Neuronal stem cell (in vitro differentiated cells): ENCODE data around the gene WNT3A.
A peak's percentile ranks its signal among the peaks of the same experiment; 100 is the strongest.

Experiments
- DNase-seq: peaks from one replicate; pipeline ENCODE4 v3.0.0-alpha.2; 2013; ENCODE audit warnings: low spot score
- H2AFZ ChIP-seq: one replicate; pipeline ENCODE4 v1.6.1; 2013; ENCODE audit warnings: mild to moderate bottlenecking, low read length, inconsistent platforms
- H2AK5ac ChIP-seq: 2 replicates; pipeline ENCODE4 v1.6.1; 2013; ENCODE audit warnings: low read depth, mild to moderate bottlenecking, inconsistent platforms, low read length, moderate library complexity, mixed read lengths
- H2BK120ac ChIP-seq: 2 replicates; pipeline ENCODE4 v1.6.1; 2013; ENCODE audit warnings: low read depth, mild to moderate bottlenecking, inconsistent platforms, low read length, moderate library complexity, mixed read lengths
- H2BK12ac ChIP-seq: one replicate; pipeline ENCODE4 v1.6.1; 2013; ENCODE audit warnings: low read length, inconsistent platforms
- H2BK15ac ChIP-seq: 2 replicates; pipeline ENCODE4 v1.6.1; 2013; ENCODE audit warnings: mild to moderate bottlenecking, low read length, inconsistent platforms, mixed read lengths
- H2BK5ac ChIP-seq: one replicate; pipeline ENCODE4 v1.6.1; 2013; ENCODE audit warnings: inconsistent platforms, mild to moderate bottlenecking, low read length, moderate library complexity
- H3K14ac ChIP-seq: one replicate; pipeline ENCODE4 v1.6.1; 2013; ENCODE audit warnings: low read length, inconsistent platforms
- H3K18ac ChIP-seq: 2 replicates; pipeline ENCODE4 v1.6.1; 2013; ENCODE audit warnings: low read length, inconsistent platforms
- H3K23ac ChIP-seq: 2 replicates; pipeline ENCODE4 v1.6.1; 2013; ENCODE audit warnings: low read depth, mild to moderate bottlenecking, mixed read lengths, low read length, inconsistent platforms; ENCODE audit not compliant: poor library complexity
- H3K27ac ChIP-seq: replicated peaks from 3 replicates; pipeline ENCODE4 v1.5.1; 2013; ENCODE audit warnings: low read length, inconsistent platforms
- H3K27me3 ChIP-seq, 3 experiments: 2 replicates each; pipeline ENCODE4 v1.6.1; 2013; ENCODE audit warnings: low read length in 3 of 3, mild to moderate bottlenecking in 2 of 3, inconsistent platforms in 1 of 3, low read depth in 1 of 3, mixed read lengths in 1 of 3, moderate library complexity in 1 of 3; ENCODE audit not compliant: control insufficient read depth in 3 of 3, insufficient read depth in 3 of 3
- H3K36me3 ChIP-seq, 2 donors: replicated peaks in 1 of 2; 2 replicates each; pipeline ENCODE4 v1.6.1; 2013; ENCODE audit warnings: low read length in 2 of 2; ENCODE audit not compliant: control insufficient read depth in 2 of 2, insufficient read depth in 2 of 2
- H3K4ac ChIP-seq: 2 replicates; pipeline ENCODE4 v1.6.1; 2013; ENCODE audit warnings: inconsistent platforms, mild to moderate bottlenecking, low read length, moderate library complexity
- H3K4me1 ChIP-seq, 2 donors: 1 replicate in 1 of 2; 2 replicates in 1 of 2; pipeline ENCODE4 v1.6.1; 2013; ENCODE audit warnings: low read length in 2 of 2, low read depth in 1 of 2; ENCODE audit not compliant: control insufficient read depth in 2 of 2, insufficient read depth in 1 of 2
- H3K4me2 ChIP-seq: one replicate; pipeline ENCODE4 v1.6.1; 2013; ENCODE audit warnings: mild to moderate bottlenecking, low read length, inconsistent platforms; ENCODE audit not compliant: insufficient read depth, poor library complexity, severe bottlenecking
- H3K4me3 ChIP-seq, 2 donors: 2 replicates each; pipeline ENCODE4 v1.5.1; 2013; ENCODE audit warnings: low read length in 2 of 2, mild to moderate bottlenecking in 2 of 2, inconsistent platforms in 1 of 2, moderate library complexity in 1 of 2
- H3K79me1 ChIP-seq: one replicate; pipeline ENCODE4 v1.6.1; 2013; ENCODE audit warnings: low read depth, mild to moderate bottlenecking, inconsistent platforms, low read length, moderate library complexity
- H3K9ac ChIP-seq: one replicate; pipeline ENCODE4 v1.6.1; 2013; ENCODE audit warnings: mild to moderate bottlenecking, low read depth, low read length, inconsistent platforms; ENCODE audit not compliant: poor library complexity
- H3K9me3 ChIP-seq, 2 donors: replicated peaks in 1 of 2; 2 replicates each; pipeline versions ENCODE3 to v1.6.1; 2013; ENCODE audit warnings: low read length in 2 of 2, mild to moderate bottlenecking in 2 of 2, inconsistent platforms in 1 of 2, low read depth in 1 of 2, mixed read lengths in 1 of 2, moderate library complexity in 1 of 2; ENCODE audit not compliant: control insufficient read depth in 2 of 2, insufficient read depth in 1 of 2
- H4K8ac ChIP-seq: one replicate; pipeline ENCODE4 v1.6.1; 2013; ENCODE audit warnings: low read depth, mild to moderate bottlenecking, inconsistent platforms, low read length, moderate library complexity
- H4K91ac ChIP-seq: one replicate; pipeline ENCODE4 v1.6.1; 2013; ENCODE audit warnings: low read length, low read depth, mild to moderate bottlenecking, inconsistent platforms; ENCODE audit not compliant: poor library complexity
- WGBS, 2 donors: extraction: QIAGEN DNeasy Blood & Tissue Kit; methylation state at CpG; one replicate each; pipeline ENCODE4 v1.1.7; 2013; ENCODE audit warnings: missing lambda C conversion rate in 2 of 2, mixed read lengths in 1 of 2; ENCODE audit not compliant: insufficient read length in 2 of 2, insufficient replicate concordance in 1 of 2; ENCODE audit errors: extremely low coverage in 2 of 2; 5-methylcytosine and 5-hydroxymethylcytosine counted together

Gene WNT3A

GRCh38 chr1:228013935-228014930 lies 7.4 kb downstream of the WNT3A start:
- no peak overlapping the region for H3K14ac ChIP-seq
- H3K18ac ChIP-seq, result peak overlapping the region; percentile 19
- peak overlapping the region; percentile 67 for H2BK120ac ChIP-seq
- no peak overlapping the region for H3K4ac ChIP-seq
- H3K79me1 ChIP-seq, result no peaks in the 10 kb centered on the region
- WGBS, 2 donors, result no CpG with 5 or more reads among the region's 21 CpGs
- no peak overlapping the region for H3K23ac ChIP-seq
- H4K91ac ChIP-seq, result no peak overlapping the region
- no peak overlapping the region for H3K9ac ChIP-seq
- no peak overlapping the region for H4K8ac ChIP-seq
- H2BK15ac ChIP-seq, result no peak overlapping the region
- H3K36me3 ChIP-seq, result no peaks in the 10 kb centered on the region
- no peak overlapping the region for H3K4me3 ChIP-seq
- H3K4me2 ChIP-seq, result no peak overlapping the region
- no peak overlapping the region for H2BK5ac ChIP-seq
- DNase-seq, result no peak
- H3K9me3 ChIP-seq, result no peaks in the 10 kb centered on the region
- no peak overlapping the region for H3K27ac ChIP-seq
- H2AK5ac ChIP-seq, result peak overlapping the region; percentile 77
- H2BK12ac ChIP-seq, result no peak overlapping the region
- H2AFZ ChIP-seq, result no peak overlapping the region
- no peaks in the 10 kb centered on the region for H3K4me1 ChIP-seq
- peaks cover 5 to 49% (median 30%) of the 10 kb centered on the region in 3 experiments for H3K27me3 ChIP-seq

GRCh38 chr1:228015276-228016180 lies 8.7 kb downstream of the WNT3A start:
- H3K9me3 ChIP-seq, result no peaks in the 10 kb centered on the region
- H3K4ac ChIP-seq, result no peak overlapping the region
- no peaks in the 10 kb centered on the region for H3K4me1 ChIP-seq
- no peak overlapping the region for H2BK5ac ChIP-seq
- no peak overlapping the region for H3K4me3 ChIP-seq
- no CpG with 5 or more reads among the region's 21 CpGs for WGBS, 2 donors
- H3K4me2 ChIP-seq, result no peak overlapping the region
- no peak overlapping the region for H4K91ac ChIP-seq
- DNase-seq, result no peak
- H2BK12ac ChIP-seq, result no peak overlapping the region
- no peak overlapping the region for H2AFZ ChIP-seq
- no peak overlapping the region for H3K23ac ChIP-seq
- H3K18ac ChIP-seq, result no peak overlapping the region
- no peak overlapping the region for H3K27ac ChIP-seq
- no peak overlapping the region for H3K14ac ChIP-seq
- no peaks in the 10 kb centered on the region for H3K36me3 ChIP-seq
- no peak overlapping the region for H2BK15ac ChIP-seq
- H4K8ac ChIP-seq, result no peak overlapping the region
- no peak overlapping the region for H2BK120ac ChIP-seq
- H2AK5ac ChIP-seq, result no peak overlapping the region
- H3K27me3 ChIP-seq, result peaks cover 0 to 36% (median 17%) of the 10 kb centered on the region in 3 experiments
- H3K9ac ChIP-seq, result no peak overlapping the region
- H3K79me1 ChIP-seq, result no peaks in the 10 kb centered on the region

GRCh38 chr1:228016181-228016510 lies 9.3 kb downstream of the WNT3A start:
- Histone ChIP-seq H3K14ac (no peak overlapping the region), H2BK5ac (no peak overlapping the region), H3K18ac (peak overlapping the region; percentile 34), H2BK12ac (no peak overlapping the region), H3K9me3 (no peaks in the 10 kb centered on the region), H3K4me3 (no peak overlapping the region), H2BK120ac (no peak overlapping the region), H3K27me3 (peaks cover 0 to 34% (median 11%) of the 10 kb centered on the region in 3 experiments), H2AFZ (no peak overlapping the region), H3K36me3 (no peaks in the 10 kb centered on the region), H3K27ac (no peak overlapping the region), H3K23ac (no peak overlapping the region), H4K8ac (no peak overlapping the region), H3K4me2 (no peak overlapping the region), H3K4ac (no peak overlapping the region), H3K9ac (no peak overlapping the region), H3K4me1 (no peaks in the 10 kb centered on the region), H2AK5ac (no peak overlapping the region), H4K91ac (no peak overlapping the region), H2BK15ac (no peak overlapping the region), H3K79me1 (no peaks in the 10 kb centered on the region)
- no CpG with 5 or more reads among the region's 2 CpGs for WGBS, 2 donors
- no peak for DNase-seq
